Measurements from ENCODE around the gene SYNPO.

The SYNPO gene

DNA sequence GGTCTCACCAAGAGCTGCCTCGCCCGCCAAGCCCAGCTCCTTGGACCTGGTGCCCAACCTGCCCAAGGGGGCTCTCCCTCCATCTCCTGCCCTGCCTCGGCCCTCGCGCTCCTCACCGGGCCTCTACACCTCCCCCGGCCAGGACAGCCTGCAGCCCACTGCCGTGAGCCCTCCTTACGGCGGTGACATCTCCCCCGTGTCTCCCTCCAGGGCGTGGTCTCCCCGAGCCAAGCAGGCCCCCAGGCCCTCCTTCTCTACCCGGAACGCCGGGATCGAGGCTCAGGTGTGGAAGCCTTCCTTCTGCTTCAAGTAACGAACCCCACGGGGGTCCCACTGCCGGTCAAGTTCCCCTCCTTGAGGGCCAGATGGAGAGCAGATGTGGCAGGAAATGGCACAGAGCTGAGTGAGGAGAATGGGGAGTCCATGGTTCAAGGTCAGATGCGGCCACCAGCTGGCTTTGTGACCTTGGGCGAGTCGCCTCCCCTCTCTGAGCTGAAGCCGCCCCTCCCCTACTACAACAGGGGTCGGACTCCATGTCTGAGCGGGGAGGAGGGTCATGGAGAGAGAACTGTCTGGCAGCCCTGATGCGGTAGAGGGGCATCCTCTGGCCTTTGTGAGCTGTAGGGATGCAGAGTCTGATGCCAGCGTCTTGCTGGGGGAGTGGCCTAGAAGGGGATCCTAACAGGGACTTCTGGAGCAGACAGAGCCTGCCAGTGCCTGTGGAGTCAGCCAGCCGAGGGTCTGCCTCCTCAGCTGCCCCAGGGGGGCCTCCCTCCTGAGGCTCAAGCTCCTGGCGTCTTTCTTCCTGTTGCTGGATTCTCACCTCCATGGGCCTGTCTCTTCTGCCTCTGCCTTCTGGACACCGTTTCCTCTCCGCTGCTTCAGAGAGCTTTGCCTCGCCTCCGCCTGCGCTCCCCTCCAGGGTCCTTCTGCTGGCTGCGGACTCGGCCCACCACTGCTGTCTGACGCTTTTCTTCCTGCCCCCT lies 9.9 kb downstream of the SYNPO start:
- Mint-ChIP-seq H3K4me3 (no peak overlapping the region), H3K27me3 (no peaks in the 10 kb centered on the region), H3K27ac (no peak overlapping the region), H3K4me1 (no peaks in the 10 kb centered on the region), H3K9me3 (no peaks in the 10 kb centered on the region), H3K36me3 (ENCODE audit: low read depth) (no peaks in the 10 kb centered on the region)
- DNase-seq: no peak
- ATAC-seq: no peak

DNA sequence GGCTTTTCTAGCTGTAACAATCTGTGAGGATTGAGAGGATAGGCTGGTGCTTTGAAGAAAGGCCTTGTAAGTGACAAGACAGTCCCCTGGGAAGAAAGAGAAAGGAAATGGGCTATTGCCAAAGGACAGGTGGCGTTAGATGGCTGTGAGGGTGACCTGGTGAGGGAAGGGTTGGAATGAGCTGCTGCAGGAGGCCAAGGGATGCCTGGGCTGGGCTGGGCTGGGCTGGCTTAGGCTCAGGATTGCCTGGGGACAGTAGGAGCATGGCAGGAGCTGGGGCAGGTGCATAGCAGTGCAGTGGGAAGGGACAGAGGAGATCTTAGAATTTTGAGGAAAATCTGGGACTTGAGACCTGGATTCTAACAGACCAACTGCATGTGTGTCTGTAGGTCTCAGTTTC lies 10.9 kb downstream of the SYNPO start:
- H3K27ac Mint-ChIP-seq: no peak overlapping the region
- peaks cover 3% of the 10 kb centered on the region for H3K4me1 Mint-ChIP-seq
- H3K36me3 Mint-ChIP-seq (ENCODE audit: low read depth): no peaks in the 10 kb centered on the region
- no peak overlapping the region for H3K4me3 Mint-ChIP-seq
- DNase-seq: no peak
- no peaks in the 10 kb centered on the region for H3K9me3 Mint-ChIP-seq
- no peak for ATAC-seq
- H3K27me3 Mint-ChIP-seq: peaks cover 2% of the 10 kb centered on the region

DNA sequence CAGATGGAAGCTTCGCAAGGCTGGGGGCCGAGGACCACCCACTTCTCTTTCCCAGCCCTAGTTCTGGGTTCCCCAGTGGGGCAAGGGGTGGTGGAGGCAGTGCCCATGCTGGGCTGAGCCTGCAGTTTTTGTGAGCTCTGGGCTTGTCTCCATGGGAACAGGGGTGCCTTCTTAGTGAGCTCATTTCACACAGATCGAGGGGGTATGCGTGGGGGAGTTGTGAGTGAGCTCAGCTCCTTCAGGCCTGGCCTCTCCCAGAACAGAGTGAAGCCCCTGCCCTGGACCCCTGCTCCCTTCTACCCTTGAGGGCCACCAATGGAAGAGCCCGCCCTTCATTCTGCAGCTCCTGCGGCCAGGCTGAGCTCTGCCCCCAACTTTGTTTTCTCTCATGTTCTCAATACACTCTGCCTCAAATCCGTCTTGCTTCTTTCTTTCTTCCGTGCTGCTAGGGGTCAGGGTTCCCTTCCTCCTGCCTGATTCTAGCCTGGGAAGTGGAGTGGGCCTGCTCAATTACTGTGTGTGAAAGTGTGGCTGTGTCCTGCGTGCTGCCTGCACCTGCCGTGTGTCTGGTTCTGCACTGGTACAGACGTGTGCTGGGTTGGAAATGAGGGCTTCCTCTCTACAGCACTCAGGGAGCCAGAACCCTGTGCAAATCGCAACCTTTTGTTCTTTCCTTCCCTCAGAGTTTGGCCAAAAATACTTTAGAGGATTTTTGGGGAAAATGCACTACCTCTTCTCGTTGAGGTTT lies 11.6 kb downstream of the SYNPO start:
- DNase-seq: no peak
- Mint-ChIP-seq H3K36me3 (ENCODE audit: low read depth) (no peaks in the 10 kb centered on the region), H3K4me1 (peaks cover 3% of the 10 kb centered on the region), H3K27me3 (peaks cover 2% of the 10 kb centered on the region), H3K9me3 (no peaks in the 10 kb centered on the region), H3K4me3 (no peak overlapping the region), H3K27ac (no peak overlapping the region)
- no peak for ATAC-seq

DNA sequence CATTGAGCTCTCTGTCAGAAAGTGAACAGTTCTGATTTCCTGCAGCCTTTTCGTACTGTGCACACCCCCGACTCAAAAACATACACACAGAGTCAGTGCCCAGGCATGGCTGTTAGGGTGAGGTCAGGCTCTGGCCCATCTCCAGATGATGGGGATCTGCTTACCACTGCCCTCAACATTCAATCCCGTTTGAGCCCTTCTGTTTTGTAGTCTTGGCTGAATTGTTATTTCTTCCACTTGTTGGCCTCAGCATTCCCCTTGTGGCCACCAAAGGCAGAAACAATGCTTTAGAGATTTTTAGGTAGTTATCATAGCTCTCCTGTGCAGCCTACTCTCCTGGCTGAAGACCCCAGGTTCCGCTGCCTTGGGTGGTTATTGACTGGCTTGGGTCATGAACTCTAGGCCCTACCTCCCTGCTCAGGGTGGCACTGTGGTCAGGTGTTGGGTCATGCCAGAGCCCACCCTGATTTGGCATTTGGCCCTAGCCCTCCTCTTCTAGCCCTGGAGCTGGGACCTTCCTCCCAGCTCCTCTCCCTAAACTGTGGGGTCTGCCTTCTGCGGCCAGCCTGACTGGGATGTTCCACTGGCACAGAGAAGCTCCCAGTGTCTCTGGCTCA lies 12.8 kb downstream of the SYNPO start:
- Mint-ChIP-seq H3K27ac (no peak overlapping the region), H3K27me3 (peaks cover 2% of the 10 kb centered on the region), H3K36me3 (ENCODE audit: low read depth) (no peaks in the 10 kb centered on the region), H3K4me3 (no peak overlapping the region), H3K9me3 (no peaks in the 10 kb centered on the region), H3K4me1 (peaks cover 7% of the 10 kb centered on the region)
- DNase-seq (no peak), ATAC-seq (no peak)

DNA sequence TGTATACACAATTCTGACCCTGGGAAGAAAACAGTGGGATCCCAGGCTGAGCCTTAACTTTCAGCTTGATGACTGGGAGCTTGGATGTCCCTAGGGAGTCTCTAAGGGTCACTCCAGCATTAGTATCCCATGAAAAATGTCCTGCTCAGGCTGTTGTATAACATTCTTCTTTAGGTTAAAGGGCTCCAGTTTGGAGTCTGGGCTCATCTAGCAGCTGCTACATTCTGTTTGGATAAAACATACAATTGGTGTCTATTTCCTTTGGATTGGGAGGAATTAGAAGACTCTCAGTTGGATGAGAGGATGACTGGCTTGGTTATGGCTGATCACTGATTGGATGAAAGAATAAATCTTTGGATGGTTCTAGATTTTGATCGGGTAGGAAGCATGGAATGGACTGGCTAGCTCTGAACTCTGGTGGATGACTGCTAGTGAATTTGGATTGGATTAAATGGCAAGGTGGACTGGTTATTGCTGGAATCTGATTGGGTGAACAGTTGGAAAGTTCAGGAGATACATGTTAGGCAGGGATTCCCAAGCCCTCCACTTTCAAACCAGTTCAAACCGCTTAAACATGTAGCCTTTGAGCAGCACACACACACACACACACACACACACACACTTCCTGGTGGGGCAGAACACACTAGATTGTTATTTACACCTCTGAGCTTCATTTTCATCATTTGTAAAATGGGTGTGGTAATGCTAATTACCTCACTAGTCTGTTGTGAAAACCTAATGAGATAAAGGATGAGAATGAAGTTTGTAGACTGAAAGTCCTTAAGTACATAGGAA lies 13.5 kb downstream of the SYNPO start:
- no peak for DNase-seq
- H3K27ac Mint-ChIP-seq: no peak overlapping the region
- no peaks in the 10 kb centered on the region for H3K36me3 Mint-ChIP-seq (ENCODE audit: low read depth)
- peaks cover 7% of the 10 kb centered on the region for H3K4me1 Mint-ChIP-seq
- H3K27me3 Mint-ChIP-seq: peaks cover 2% of the 10 kb centered on the region
- no peak overlapping the region for H3K4me3 Mint-ChIP-seq
- no peaks in the 10 kb centered on the region for H3K9me3 Mint-ChIP-seq
- ATAC-seq: no peak

DNA sequence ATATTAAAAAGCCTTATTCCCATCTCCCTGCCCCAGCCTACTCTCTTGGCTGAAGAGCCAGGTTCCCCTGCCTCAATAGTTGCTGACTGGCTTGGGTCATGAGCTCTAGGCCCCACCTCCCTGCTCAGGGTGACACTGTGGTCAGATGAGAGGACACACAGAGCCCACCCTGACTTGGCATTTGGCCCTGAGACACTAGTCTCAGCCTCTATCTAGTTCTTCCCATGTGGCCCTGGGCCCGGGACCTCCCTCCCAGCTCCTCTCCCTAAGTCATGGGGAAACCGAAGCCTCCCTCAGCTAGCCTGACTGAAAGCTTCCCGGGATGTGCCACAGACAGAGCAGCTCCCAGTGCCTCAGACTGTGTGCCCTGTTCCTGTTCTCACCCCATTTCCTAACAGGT lies 14.8 kb downstream of the SYNPO start:
- Mint-ChIP-seq H3K4me1 (peaks cover 7% of the 10 kb centered on the region), H3K9me3 (no peaks in the 10 kb centered on the region), H3K27ac (no peak overlapping the region), H3K36me3 (ENCODE audit: low read depth) (no peaks in the 10 kb centered on the region), H3K27me3 (peaks cover 2% of the 10 kb centered on the region), H3K4me3 (no peak overlapping the region)
- ATAC-seq (no peak), DNase-seq (no peak)

DNA sequence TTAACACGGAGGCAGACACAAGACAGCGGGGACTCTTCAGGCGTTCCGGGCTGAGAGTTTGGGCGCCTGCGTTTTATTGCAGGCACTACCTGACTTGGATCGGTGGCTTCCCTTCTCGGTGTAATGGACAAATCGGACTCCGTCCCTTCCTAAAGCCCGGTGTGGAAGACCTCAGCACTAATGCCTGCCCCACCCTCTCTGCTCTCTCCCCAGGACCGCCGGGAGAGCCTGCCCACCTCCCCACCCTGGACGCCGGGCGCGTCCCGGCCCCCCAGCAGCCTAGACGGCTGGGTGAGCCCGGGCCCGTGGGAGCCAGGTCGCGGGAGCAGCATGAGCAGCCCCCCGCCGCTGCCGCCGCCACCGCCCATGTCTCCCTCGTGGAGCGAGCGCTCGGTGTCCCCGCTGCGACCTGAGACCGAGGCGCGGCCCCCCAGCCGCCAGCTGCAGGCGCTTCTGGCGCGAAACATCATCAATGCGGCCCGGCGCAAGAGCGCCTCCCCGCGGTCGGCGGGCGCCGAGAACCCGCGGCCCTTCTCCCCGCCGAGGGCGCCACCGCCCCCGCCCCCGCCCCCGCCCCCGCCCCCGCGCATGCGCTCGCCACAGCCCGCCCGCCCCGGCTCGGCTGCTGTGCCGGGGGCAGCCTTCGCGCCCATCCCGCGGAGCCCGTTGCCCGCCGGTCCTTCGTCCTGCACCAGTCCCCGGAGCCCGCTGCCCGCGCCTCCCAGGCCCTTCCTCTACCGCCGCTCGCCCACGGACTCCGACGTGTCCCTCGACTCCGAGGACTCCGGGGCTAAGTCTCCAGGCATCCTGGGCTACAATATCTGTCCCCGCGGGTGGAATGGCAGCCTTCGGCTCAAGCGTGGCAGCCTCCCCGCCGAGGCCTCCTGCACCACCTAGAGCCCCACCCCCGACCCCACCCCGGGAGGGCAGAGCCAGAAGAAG lies 16.0 kb downstream of the SYNPO start:
- peak overlapping the region; percentile 55 for H3K4me3 Mint-ChIP-seq
- peaks cover 2% of the 10 kb centered on the region for H3K27me3 Mint-ChIP-seq
- ATAC-seq: peak; percentile 80
- H3K36me3 Mint-ChIP-seq (ENCODE audit: low read depth): no peaks in the 10 kb centered on the region
- DNase-seq: peak; percentile 77
- peaks cover 7% of the 10 kb centered on the region for H3K4me1 Mint-ChIP-seq
- no peaks in the 10 kb centered on the region for H3K9me3 Mint-ChIP-seq
- H3K27ac Mint-ChIP-seq: no peak overlapping the region

DNA sequence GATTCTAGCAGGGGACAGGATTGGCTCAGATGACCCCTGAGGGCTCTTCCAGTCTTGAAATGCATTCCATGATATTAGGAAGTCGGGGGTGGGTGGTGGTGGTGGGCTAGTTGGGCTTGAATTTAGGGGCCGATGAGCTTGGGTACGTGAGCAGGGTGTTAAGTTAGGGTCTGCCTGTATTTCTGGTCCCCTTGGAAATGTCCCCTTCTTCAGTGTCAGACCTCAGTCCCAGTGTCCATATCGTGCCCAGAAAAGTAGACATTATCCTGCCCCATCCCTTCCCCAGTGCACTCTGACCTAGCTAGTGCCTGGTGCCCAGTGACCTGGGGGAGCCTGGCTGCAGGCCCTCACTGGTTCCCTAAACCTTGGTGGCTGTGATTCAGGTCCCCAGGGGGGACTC lies 17.7 kb downstream of the SYNPO start:
- DNase-seq (no peak), ATAC-seq (no peak)
- Mint-ChIP-seq H3K27me3 (peaks cover 4% of the 10 kb centered on the region), H3K27ac (no peak overlapping the region), H3K4me3 (no peak overlapping the region), H3K36me3 (ENCODE audit: low read depth) (no peaks in the 10 kb centered on the region), H3K9me3 (no peaks in the 10 kb centered on the region), H3K4me1 (peaks cover 7% of the 10 kb centered on the region)

DNA sequence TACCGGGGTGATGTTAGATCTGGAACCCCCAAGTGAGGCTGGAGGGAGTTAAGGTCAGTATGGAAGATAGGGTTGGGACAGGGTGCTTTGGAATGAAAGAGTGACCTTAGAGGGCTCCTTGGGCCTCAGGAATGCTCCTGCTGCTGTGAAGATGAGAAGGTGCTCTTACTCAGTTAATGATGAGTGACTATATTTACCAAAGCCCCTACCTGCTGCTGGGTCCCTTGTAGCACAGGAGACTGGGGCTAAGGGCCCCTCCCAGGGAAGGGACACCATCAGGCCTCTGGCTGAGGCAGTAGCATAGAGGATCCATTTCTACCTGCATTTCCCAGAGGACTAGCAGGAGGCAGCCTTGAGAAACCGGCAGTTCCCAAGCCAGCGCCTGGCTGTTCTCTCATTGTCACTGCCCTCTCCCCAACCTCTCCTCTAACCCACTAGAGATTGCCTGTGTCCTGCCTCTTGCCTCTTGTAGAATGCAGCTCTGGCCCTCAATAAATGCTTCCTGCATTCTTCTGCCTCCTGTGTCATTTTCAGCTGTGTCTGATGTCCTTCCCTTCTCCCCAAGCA lies 18.3 kb downstream of the SYNPO start:
- peaks cover 7% of the 10 kb centered on the region for H3K4me1 Mint-ChIP-seq
- DNase-seq (no peak), ATAC-seq (no peak)
- H3K36me3 Mint-ChIP-seq (ENCODE audit: low read depth): no peaks in the 10 kb centered on the region
- no peak overlapping the region for H3K4me3 Mint-ChIP-seq
- no peak overlapping the region for H3K27ac Mint-ChIP-seq
- H3K27me3 Mint-ChIP-seq: peaks cover 4% of the 10 kb centered on the region
- no peaks in the 10 kb centered on the region for H3K9me3 Mint-ChIP-seq

DNA sequence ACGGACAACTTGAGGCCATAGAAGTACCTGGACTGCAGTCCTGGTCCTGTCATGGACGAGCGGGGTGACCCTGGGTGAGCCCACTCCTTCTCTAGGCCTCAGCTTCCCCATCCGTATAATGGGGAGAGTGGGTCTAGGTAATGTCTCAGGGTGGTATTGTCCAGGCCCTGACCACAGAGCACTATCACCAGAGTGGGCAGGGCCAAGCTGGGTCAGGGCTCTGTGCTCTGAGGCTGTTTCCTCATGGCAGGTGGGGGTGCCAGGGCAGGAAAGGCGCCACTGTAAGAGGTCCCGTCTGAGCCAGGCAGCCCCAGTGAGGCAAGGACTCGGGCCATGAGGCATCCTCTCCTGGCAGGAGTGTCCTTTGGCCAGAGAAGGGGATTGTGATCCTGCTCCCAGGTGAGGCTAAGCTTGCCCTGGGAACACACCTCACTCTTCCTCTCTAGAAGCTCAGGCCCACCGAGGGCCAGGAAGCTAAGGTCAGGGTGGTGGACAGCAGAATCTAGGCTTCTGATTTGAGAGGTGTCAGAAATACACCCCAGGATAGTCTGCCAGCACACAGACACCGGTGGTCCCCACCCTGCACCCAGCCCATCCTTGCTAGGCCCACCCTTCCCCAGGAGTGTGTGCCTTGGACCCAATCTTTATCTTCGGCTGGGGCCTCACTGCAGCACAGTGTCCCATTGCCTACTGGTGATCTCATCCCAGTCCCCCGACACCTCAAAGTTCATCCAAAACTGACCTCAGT lies 19.1 kb downstream of the SYNPO start:
- no peak for ATAC-seq

DNA sequence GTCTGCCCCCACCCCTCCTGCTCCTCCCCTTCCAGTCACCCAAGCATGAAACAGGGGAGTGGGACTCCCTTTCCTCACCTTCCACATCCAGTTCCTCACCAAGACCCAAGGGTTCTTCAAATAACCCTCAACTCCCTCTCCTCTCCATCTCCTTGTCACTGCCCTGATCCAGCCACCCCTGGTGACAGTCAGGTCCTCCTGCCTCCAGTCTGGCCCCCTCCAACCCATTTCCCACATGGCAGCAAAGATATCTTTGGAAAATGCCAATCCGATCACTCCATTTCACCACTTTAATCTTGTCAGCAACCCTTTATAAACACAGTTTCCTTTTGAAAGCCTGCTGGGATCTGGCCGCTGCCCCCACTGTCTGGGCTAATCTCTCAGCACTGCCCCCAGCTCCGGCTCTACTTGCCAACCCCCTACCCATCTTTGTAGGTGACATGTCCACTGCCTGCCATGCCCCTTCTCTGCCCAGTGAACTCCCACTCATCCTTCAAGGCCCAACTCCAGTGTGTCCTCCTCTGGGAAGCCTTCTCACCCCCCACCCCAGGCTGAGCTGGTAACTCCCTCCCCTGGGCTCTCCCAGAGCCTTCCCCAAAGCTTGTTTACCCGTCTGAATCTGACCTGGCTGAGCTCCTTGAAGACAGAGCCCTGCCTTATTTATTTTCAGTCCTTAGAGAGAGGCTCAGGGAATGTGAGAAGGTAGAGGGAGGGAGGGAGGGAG lies 19.8 kb downstream of the SYNPO start:
- Mint-ChIP-seq H3K27ac (no peak overlapping the region), H3K36me3 (ENCODE audit: low read depth) (no peaks in the 10 kb centered on the region), H3K27me3 (peaks cover 10% of the 10 kb centered on the region), H3K9me3 (no peaks in the 10 kb centered on the region), H3K4me3 (no peak overlapping the region), H3K4me1 (peaks cover 7% of the 10 kb centered on the region)
- no peak for ATAC-seq
- DNase-seq: no peak

More for the DNA sequence above, 19.1 kb downstream of the SYNPO start:
- no peak overlapping the region for H3K4me3 Mint-ChIP-seq
- H3K27me3 Mint-ChIP-seq: peaks cover 8% of the 10 kb centered on the region
- no peaks in the 10 kb centered on the region for H3K36me3 Mint-ChIP-seq (ENCODE audit: low read depth)
- no peak overlapping the region for H3K27ac Mint-ChIP-seq
- no peaks in the 10 kb centered on the region for H3K9me3 Mint-ChIP-seq
- H3K4me1 Mint-ChIP-seq: peaks cover 7% of the 10 kb centered on the region
- DNase-seq: no peak

DNA sequence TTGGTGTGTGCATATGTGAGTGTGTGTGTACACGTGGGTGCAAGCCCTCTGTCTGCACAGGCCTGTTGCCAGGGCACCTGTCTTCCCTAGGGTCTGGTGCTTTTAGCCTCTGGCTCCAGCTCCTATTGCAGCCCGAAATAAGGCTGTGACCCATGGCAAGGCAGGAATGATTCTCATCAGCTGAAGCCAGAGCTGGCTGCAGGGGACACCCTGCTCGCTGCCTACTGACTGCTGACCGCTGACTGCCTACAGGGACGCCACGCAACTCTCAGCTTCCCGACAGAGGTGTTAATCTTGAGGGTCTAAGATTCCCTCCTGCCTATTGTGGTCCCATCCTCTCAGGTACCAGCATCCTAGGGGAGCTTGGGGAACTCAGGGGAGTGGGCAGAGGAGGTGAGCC lies 20.6 kb downstream of the SYNPO start, which contains the start of gene MYOZ3:
MYOZ3 (plus strand) TSS at position 166 of the 400 bp plus-strand sequence. CDS start 1,691 bp downstream, outside the sequence.
- H3K27me3 Mint-ChIP-seq: peaks cover 7% of the 10 kb centered on the region
- ATAC-seq: no peak

More for the DNA sequence above, 20.6 kb downstream of the SYNPO start, which contains the start of gene MYOZ3:
- Mint-ChIP-seq H3K36me3 (ENCODE audit: low read depth) (no peaks in the 10 kb centered on the region), H3K4me3 (no peak within 1 kb of the TSS), H3K9me3 (no peaks in the 10 kb centered on the region), H3K27ac (no peak within 1 kb of the TSS), H3K4me1 (peaks cover 5% of the 10 kb centered on the region)
- DNase-seq: no peak

All from activated naive CD8-positive, alpha-beta T cell treated with anti-CD3 and anti-CD28 coated beads, Interleukin-2, amount 50 U/mL, for 24 hours (primary cell).